Esophagus squamous epithelium (tissue), 5 donors: Measurements from ENCODE around the gene RBM33. TPM values are rescaled to one million over a fixed set of nuclear protein-coding genes. Genes with fewer than 3 reads are reported as not detected.

Experiments used
- DNase-seq: peaks from one replicate; lab custom pipeline; 2025; lab: John Stamatoyannopoulos, UW
- H3K27ac ChIP-seq, 4 donors: fragments of 200-600 bp; sonication (generic); one replicate each; pipeline ENCODE4 v1.5.1; 2016 to 2019; ENCODE audit warnings: mild to moderate bottlenecking in 1 of 4
- H3K27me3 ChIP-seq, 4 donors: fragments of 200-600 bp; sonication (generic); 1 replicate in 3 of 4; 2 replicates in 1 of 4; pipeline versions ENCODE4 v1.5.1 to v1.6.0; 2017 to 2021; ENCODE audit warnings: antibody characterized with exemption in 1 of 4
- H3K36me3 ChIP-seq, 3 donors: fragments of 200-600 bp; sonication (generic); one replicate each; pipeline ENCODE4 v1.5.1; 2016 to 2019
- H3K4me1 ChIP-seq, 3 donors: fragments of 200-600 bp; sonication (generic); one replicate each; pipeline ENCODE4 v1.5.1; 2017 to 2019
- H3K4me3 ChIP-seq, 4 donors: fragments of 200-600 bp; sonication (generic); 1 replicate in 3 of 4; 2 replicates in 1 of 4; pipeline ENCODE4 v1.5.1; 2016 to 2019; ENCODE audit warnings: mild to moderate bottlenecking in 2 of 4, moderate library complexity in 1 of 4
- H3K9me3 ChIP-seq, 3 donors: fragments of 200-600 bp; sonication (generic); one replicate each; pipeline ENCODE4 v1.5.1; 2016 to 2019
- CTCF ChIP-seq, 6 experiments: fragments of 450-650 bp in 4 of 6; fragments of 200-600 bp in 2 of 6; sonication (generic) in 2 of 6; IDR thresholded peaks; one replicate each; pipeline ENCODE4 v1.5.1; 2016 to 2019; ENCODE audit warnings: antibody characterized with exemption in 6 of 6, mild to moderate bottlenecking in 4 of 6, moderate library complexity in 4 of 6
- POLR2A ChIP-seq, 4 donors: fragments of 450-650 bp; IDR thresholded peaks; one replicate each; pipeline ENCODE4 v1.6.1; 2017; ENCODE audit warnings: antibody characterized with exemption in 4 of 4, mild to moderate bottlenecking in 4 of 4, moderate library complexity in 3 of 4
- WGBS, 2 donors: methylation state at CpG; one replicate each; pipeline ENCODE4 v1.1.5; 2018; 5-methylcytosine and 5-hydroxymethylcytosine counted together
- intact Hi-C: fragments of 100-400 bp; cut with DNase I; formaldehyde crosslinking; loops from one replicate; pipeline ENCODE4 v1.15.0; 2022
- total RNA-seq, 4 donors: library from RNA; depleted of rRNA; stranded (reverse); fragments of >200 nt; gene quantifications; one replicate each; pipeline ENCODE4 v1.1.0, GENCODE V29; 2016
- donor health status: DM: yes; HTN: yes; CAD: no.

The RBM33 gene
- total RNA-seq, 4 donors from 2014 or later = 20.3 to 45.6 (median 26.9) TPM

DNA sequence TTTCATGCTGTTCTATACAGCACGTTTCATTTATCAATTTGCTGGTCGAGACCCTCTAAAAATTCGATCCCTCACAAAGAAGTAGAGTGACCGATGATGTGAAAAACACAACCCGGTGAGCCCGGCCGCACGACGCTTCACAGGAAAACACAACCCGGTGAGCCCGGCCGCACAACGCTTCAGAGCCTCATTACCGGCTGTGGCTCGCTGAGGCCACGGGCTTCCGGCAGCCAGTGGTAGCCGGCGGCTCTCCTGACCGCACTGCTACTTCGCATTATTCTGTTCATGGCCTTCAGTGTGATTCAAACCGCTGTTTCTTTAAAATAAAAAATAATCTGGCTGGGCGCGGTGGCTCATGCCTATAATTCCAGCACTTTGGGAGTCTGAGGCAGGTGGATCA lies 42.3 kb upstream of the RBM33 start:
- Histone ChIP-seq H3K27me3 (peaks cover 0 to 57% (median 0%) of the 10 kb centered on the region in 4 donors), H3K4me1 (peaks cover 0 to 3% (median 0%) of the 10 kb centered on the region in 3 donors), H3K9me3 (no peaks in the 10 kb centered on the region), H3K36me3 (no peaks in the 10 kb centered on the region), H3K27ac (no peak overlapping the region), H3K4me3 (no peak overlapping the region)
- intact Hi-C loops = loop anchor here (10.0 kb wide), 1 partner anchor 173 kb away; no protein-coding TSS in a partner anchor
- TF ChIP-seq POLR2A (IDR thresholded peaks at IDR 0.05) (no peak), CTCF (IDR thresholded peaks at IDR 0.05) (no peak)
- 84 to 90% methylated on average over 20 to 24 of the region's 24 CpGs for WGBS, 2 donors
- no peak for DNase-seq

- TF ChIP-seq CTCF (IDR thresholded peaks at IDR 0.05) (no peak), POLR2A (IDR thresholded peaks at IDR 0.05) (no peak)
- Histone ChIP-seq H3K27ac (no peak overlapping the region), H3K9me3 (no peaks in the 10 kb centered on the region), H3K27me3 (peaks cover 0 to 57% (median 0%) of the 10 kb centered on the region in 4 donors), H3K36me3 (no peaks in the 10 kb centered on the region), H3K4me3 (no peak overlapping the region), H3K4me1 (peaks cover 0 to 3% (median 0%) of the 10 kb centered on the region in 3 donors)
- 0 to 31% methylated on average over 1 to 3 of the region's 7 CpGs for WGBS, 2 donors
- intact Hi-C loops = loop anchor here (10.0 kb wide), 1 partner anchor 172 kb away; no protein-coding TSS in a partner anchor
- no peak for DNase-seq
Observed at GRCh38 chr7:155602750-155603149, 41.7 kb upstream of the RBM33 start.

GRCh38 chr7:155603205-155603857 lies 41.1 kb upstream of the RBM33 start:
- Histone ChIP-seq H3K9me3 (no peaks in the 10 kb centered on the region), H3K27me3 (peaks cover 0 to 57% (median 0%) of the 10 kb centered on the region in 4 donors), H3K36me3 (no peaks in the 10 kb centered on the region), H3K4me3 (no peak overlapping the region), H3K4me1 (peaks cover 0 to 3% (median 0%) of the 10 kb centered on the region in 3 donors), H3K27ac (no peak overlapping the region)
- WGBS, 2 donors = 64 to 74% methylated on average over 8 to 15 of the region's 19 CpGs
- no peak for DNase-seq
- no peak for TF ChIP-seq POLR2A (IDR thresholded peaks at IDR 0.05)
- TF ChIP-seq CTCF (IDR thresholded peaks at IDR 0.05) = no peak
- intact Hi-C loops = loop anchor here (10.0 kb wide), 1 partner anchor 171 kb away; no protein-coding TSS in a partner anchor

DNA sequence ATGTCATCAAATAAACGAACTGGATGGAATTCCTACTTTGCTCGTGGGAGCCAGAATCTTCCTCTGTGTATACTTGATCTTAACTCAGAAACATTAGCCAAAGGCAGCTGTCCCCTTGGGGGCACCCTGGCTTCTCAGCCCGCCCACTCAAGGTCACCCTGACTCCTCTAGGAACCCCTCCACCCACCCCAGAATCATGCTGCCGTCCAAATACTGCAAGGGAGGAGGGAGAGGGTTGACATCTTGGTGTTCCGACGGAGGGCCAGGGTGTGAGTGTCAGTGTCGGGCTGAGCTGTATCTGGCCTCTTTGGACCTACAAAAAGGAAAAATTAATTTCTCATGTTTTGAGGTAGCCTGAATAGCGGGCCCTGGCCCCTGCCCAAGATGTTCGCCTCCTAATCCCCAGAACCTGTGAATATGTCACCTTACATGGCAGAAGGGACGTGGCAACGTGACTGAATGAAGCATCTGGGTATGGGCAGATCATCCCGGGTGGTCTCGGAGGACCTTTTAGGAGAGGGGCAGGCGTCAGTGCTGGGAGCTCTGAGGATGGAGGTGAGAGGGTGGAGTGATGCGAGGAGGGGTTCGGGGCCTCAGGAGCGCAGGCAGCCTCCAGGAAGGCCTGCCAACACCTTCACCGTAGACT lies 40.5 kb upstream of the RBM33 start:
- no peak for DNase-seq
- Histone ChIP-seq H3K36me3 (no peaks in the 10 kb centered on the region), H3K27me3 (peaks cover 0 to 56% (median 0%) of the 10 kb centered on the region in 4 donors), H3K4me1 (peaks cover 0 to under 1% (median 0%) of the 10 kb centered on the region in 3 donors), H3K4me3 (no peak overlapping the region), H3K9me3 (no peaks in the 10 kb centered on the region), H3K27ac (no peak overlapping the region)
- TF ChIP-seq CTCF (IDR thresholded peaks at IDR 0.05) = no peak
- no peak for TF ChIP-seq POLR2A (IDR thresholded peaks at IDR 0.05)
- intact Hi-C loops = loop anchor here (10.0 kb wide), 1 partner anchor 171 kb away; no protein-coding TSS in a partner anchor
- WGBS, 2 donors = 70 to 76% methylated on average over 12 to 15 of the region's 18 CpGs

- Histone ChIP-seq H3K27ac (no peak overlapping the region), H3K27me3 (peaks cover 0 to 50% (median 0%) of the 10 kb centered on the region in 4 donors), H3K36me3 (no peaks in the 10 kb centered on the region), H3K9me3 (no peaks in the 10 kb centered on the region), H3K4me3 (no peak overlapping the region), H3K4me1 (no peaks in the 10 kb centered on the region)
- intact Hi-C loops = loop anchor here (10.0 kb wide), 1 partner anchor 170 kb away; no protein-coding TSS in a partner anchor
- TF ChIP-seq POLR2A (IDR thresholded peaks at IDR 0.05) = no peak
- TF ChIP-seq CTCF (IDR thresholded peaks at IDR 0.05) = no peak
- WGBS, 2 donors = 67 to 76% methylated on average over 3 to 8 of the region's 8 CpGs
- DNase-seq = no peak
Observed at GRCh38 chr7:155604504-155604997, 39.9 kb upstream of the RBM33 start.
